Effector CD4-positive, alpha-beta T cell (primary cell): ENCODE data around the gene MNAT1.

ENCODE experiments used
- DNase-seq: peaks from one replicate; pipeline ENCODE4 v3.0.0-alpha.2; 2020

MNAT1 gene

GRCh38 chr14:60971271-60971670 is 236.7 kb downstream of the MNAT1 start:
- no peak for DNase-seq

GRCh38 chr14:60972295-60972694 is 237.7 kb downstream of the MNAT1 start:
- no peak for DNase-seq

- no peak for DNase-seq
Measured at GRCh38 chr14:60973070-60973469, 238.5 kb downstream of the MNAT1 start.

GRCh38 chr14:60974090-60974651 is 239.6 kb downstream of the MNAT1 start:
- DNase-seq = no peak

- no peak for DNase-seq
Measured at GRCh38 chr14:60975551-60975950, 241.0 kb downstream of the MNAT1 start.

GRCh38 chr14:60977847-60978246 is 243.3 kb downstream of the MNAT1 start:
- no peak for DNase-seq

GRCh38 chr14:60980811-60981632 is 246.5 kb downstream of the MNAT1 start, which contains the start of the genes SLC38A6 and TRMT5:
Gene SLC38A6 (plus strand): TSS chr14:60981245. CDS start chr14:60981278, 33 bp downstream.
Gene TRMT5 (minus strand): TSS chr14:60981079. CDS start chr14:60980973, 106 bp downstream.
- DNase-seq = peak; percentile 82

GRCh38 chr14:60981633-60982455 is 247.3 kb downstream of the MNAT1 start:
- no peak for DNase-seq

- no peak for DNase-seq
Measured at GRCh38 chr14:60984196-60984595, 249.6 kb downstream of the MNAT1 start.

GRCh38 chr14:60986500-60986899 is 251.9 kb downstream of the MNAT1 start:
- no peak for DNase-seq

GRCh38 chr14:60989599-60989998 is 255.0 kb downstream of the MNAT1 start:
- DNase-seq = no peak

- no peak for DNase-seq
Measured at GRCh38 chr14:60998617-60999016, 264.1 kb downstream of the MNAT1 start.

- DNase-seq = no peak
Measured at GRCh38 chr14:60999536-60999935, 265.0 kb downstream of the MNAT1 start.

GRCh38 chr14:61003571-61003970 is 269.0 kb downstream of the MNAT1 start:
- DNase-seq = no peak

- DNase-seq = no peak
Measured at GRCh38 chr14:61019537-61019936, 285.0 kb downstream of the MNAT1 start.
